ENCODE results near the gene NEU1.

- TF ChIP-seq, protein P1, sequence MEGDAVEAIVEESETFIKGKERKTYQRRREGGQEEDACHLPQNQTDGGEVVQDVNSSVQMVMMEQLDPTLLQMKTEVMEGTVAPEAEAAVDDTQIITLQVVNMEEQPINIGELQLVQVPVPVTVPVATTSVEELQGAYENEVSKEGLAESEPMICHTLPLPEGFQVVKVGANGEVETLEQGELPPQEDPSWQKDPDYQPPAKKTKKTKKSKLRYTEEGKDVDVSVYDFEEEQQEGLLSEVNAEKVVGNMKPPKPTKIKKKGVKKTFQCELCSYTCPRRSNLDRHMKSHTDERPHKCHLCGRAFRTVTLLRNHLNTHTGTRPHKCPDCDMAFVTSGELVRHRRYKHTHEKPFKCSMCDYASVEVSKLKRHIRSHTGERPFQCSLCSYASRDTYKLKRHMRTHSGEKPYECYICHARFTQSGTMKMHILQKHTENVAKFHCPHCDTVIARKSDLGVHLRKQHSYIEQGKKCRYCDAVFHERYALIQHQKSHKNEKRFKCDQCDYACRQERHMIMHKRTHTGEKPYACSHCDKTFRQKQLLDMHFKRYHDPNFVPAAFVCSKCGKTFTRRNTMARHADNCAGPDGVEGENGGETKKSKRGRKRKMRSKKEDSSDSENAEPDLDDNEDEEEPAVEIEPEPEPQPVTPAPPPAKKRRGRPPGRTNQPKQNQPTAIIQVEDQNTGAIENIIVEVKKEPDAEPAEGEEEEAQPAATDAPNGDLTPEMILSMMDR (conservative IDR thresholded peaks at IDR 0.05; ENCODE audit: low read length): no peak
- no peak for TF ChIP-seq EZH2phosphoT487 (IDR thresholded peaks at IDR 0.05; ENCODE audit: borderline replicate concordance, low read depth, low read length)
Measured at GRCh38 chr6:31858707-31859106, 3.9 kb downstream of the NEU1 start.

Data from OCI-LY7 (cell line).